DMS79 treated with DMSO at 0.1 percent for 48 hours (cell line): Measurements from ENCODE around the gene HSPA12A.

ENCODE experiments used
- DNase-seq: peaks from one replicate; lab custom pipeline; 2025; lab: John Stamatoyannopoulos, UW

HSPA12A gene

GRCh38 chr10:116668018-116668417, 74.3 kb downstream of the HSPA12A start:
- no peak for DNase-seq

- DNase-seq = no peak
Observed at GRCh38 chr10:116667484-116667883, 74.9 kb downstream of the HSPA12A start.

GRCh38 chr10:116665541-116666125, 76.7 kb downstream of the HSPA12A start:
- DNase-seq = no peak

- no peak for DNase-seq
Observed at GRCh38 chr10:116664631-116665030, 77.7 kb downstream of the HSPA12A start.

GRCh38 chr10:116663342-116663741, 79.0 kb downstream of the HSPA12A start:
- DNase-seq = no peak

- DNase-seq = no peak
Observed at GRCh38 chr10:116660860-116661259, 81.5 kb downstream of the HSPA12A start.

GRCh38 chr10:116659049-116659670, 83.2 kb downstream of the HSPA12A start:
- no peak for DNase-seq

- DNase-seq = no peak
Observed at GRCh38 chr10:116657863-116658551, 84.4 kb downstream of the HSPA12A start.

GRCh38 chr10:116656044-116656443, 86.3 kb downstream of the HSPA12A start:
- DNase-seq = no peak

GRCh38 chr10:116655568-116655967, 86.8 kb downstream of the HSPA12A start:
- no peak for DNase-seq

GRCh38 chr10:116654816-116655215, 87.5 kb downstream of the HSPA12A start:
- no peak for DNase-seq

- DNase-seq = no peak
Observed at GRCh38 chr10:116653885-116654284, 88.5 kb downstream of the HSPA12A start.

- DNase-seq = no peak
Observed at GRCh38 chr10:116648903-116649302, 93.5 kb downstream of the HSPA12A start.

- no peak for DNase-seq
Observed at GRCh38 chr10:116646502-116646901, 95.9 kb downstream of the HSPA12A start.

- no peak for DNase-seq
Observed at GRCh38 chr10:116637830-116638229, 104.5 kb downstream of the HSPA12A start.

- no peak for DNase-seq
Observed at GRCh38 chr10:116636976-116637375, 105.4 kb downstream of the HSPA12A start.

- DNase-seq = no peak
Observed at GRCh38 chr10:116636385-116636784, 106.0 kb downstream of the HSPA12A start.

GRCh38 chr10:116634126-116634975, 108.0 kb downstream of the HSPA12A start:
- DNase-seq = no peak

- DNase-seq = no peak
Observed at GRCh38 chr10:116633216-116633600, 109.2 kb downstream of the HSPA12A start.

GRCh38 chr10:116632596-116633215, 109.7 kb downstream of the HSPA12A start:
- no peak for DNase-seq

GRCh38 chr10:116631871-116632295, 110.5 kb downstream of the HSPA12A start:
- DNase-seq = no peak

- DNase-seq = no peak
Observed at GRCh38 chr10:116630020-116630419, 112.3 kb downstream of the HSPA12A start.
